Measurements from ENCODE around the gene DHX35.

Gene DHX35

GRCh38 chr20:39048000-39048696 is 86.0 kb downstream of the DHX35 start:
- H3K36me3 ChIP-seq (ENCODE audit: control insufficient read depth, low read depth, low read length), result no peaks in the 10 kb centered on the region
- no peaks in the 10 kb centered on the region for H3K9me3 ChIP-seq (ENCODE audit: control insufficient read depth, low read depth, low read length)
- H3K4me3 ChIP-seq (ENCODE audit: low read length), result no peak overlapping the region
- peaks cover 23% of the 10 kb centered on the region for H3K27me3 ChIP-seq (ENCODE audit: control insufficient read depth, insufficient read depth, low read length)
- H3K27ac ChIP-seq (ENCODE audit: low read length), result no peak overlapping the region
- H3K9ac ChIP-seq (ENCODE audit: low read length), result no peak overlapping the region
- H3K4me1 ChIP-seq (ENCODE audit: control insufficient read depth, low read depth, low read length), result no peaks in the 10 kb centered on the region

- Histone ChIP-seq H3K9me3 (ENCODE audit: control insufficient read depth, low read depth, low read length) (no peaks in the 10 kb centered on the region), H3K36me3 (ENCODE audit: control insufficient read depth, low read depth, low read length) (no peaks in the 10 kb centered on the region), H3K9ac (ENCODE audit: low read length) (no peak overlapping the region), H3K27me3 (ENCODE audit: control insufficient read depth, insufficient read depth, low read length) (peaks cover 23% of the 10 kb centered on the region), H3K27ac (ENCODE audit: low read length) (no peak overlapping the region), H3K4me3 (ENCODE audit: low read length) (no peak overlapping the region), H3K4me1 (ENCODE audit: control insufficient read depth, low read depth, low read length) (no peaks in the 10 kb centered on the region)
Measured at GRCh38 chr20:39049148-39049547, 87.0 kb downstream of the DHX35 start.

- H3K4me1 ChIP-seq (ENCODE audit: control insufficient read depth, low read depth, low read length), result no peaks in the 10 kb centered on the region
- H3K4me3 ChIP-seq (ENCODE audit: low read length), result peak overlapping the region; percentile 58
- peaks cover 23% of the 10 kb centered on the region for H3K27me3 ChIP-seq (ENCODE audit: control insufficient read depth, insufficient read depth, low read length)
- peak overlapping the region; percentile 38 for H3K9ac ChIP-seq (ENCODE audit: low read length)
- H3K36me3 ChIP-seq (ENCODE audit: control insufficient read depth, low read depth, low read length), result no peaks in the 10 kb centered on the region
- no peak overlapping the region for H3K27ac ChIP-seq (ENCODE audit: low read length)
- no peaks in the 10 kb centered on the region for H3K9me3 ChIP-seq (ENCODE audit: control insufficient read depth, low read depth, low read length)
Measured at GRCh38 chr20:39049684-39050554, 87.8 kb downstream of the DHX35 start.

- Histone ChIP-seq H3K4me3 (ENCODE audit: low read length) (peak overlapping the region; percentile 58), H3K9me3 (ENCODE audit: control insufficient read depth, low read depth, low read length) (no peaks in the 10 kb centered on the region), H3K36me3 (ENCODE audit: control insufficient read depth, low read depth, low read length) (no peaks in the 10 kb centered on the region), H3K27me3 (ENCODE audit: control insufficient read depth, insufficient read depth, low read length) (peaks cover 23% of the 10 kb centered on the region), H3K27ac (ENCODE audit: low read length) (no peak overlapping the region), H3K9ac (ENCODE audit: low read length) (no peak overlapping the region), H3K4me1 (ENCODE audit: control insufficient read depth, low read depth, low read length) (no peaks in the 10 kb centered on the region)
Measured at GRCh38 chr20:39050555-39050902, 88.4 kb downstream of the DHX35 start.

GRCh38 chr20:39052676-39053075 is 90.5 kb downstream of the DHX35 start:
- Histone ChIP-seq H3K36me3 (ENCODE audit: control insufficient read depth, low read depth, low read length) (no peaks in the 10 kb centered on the region), H3K9ac (ENCODE audit: low read length) (no peak overlapping the region), H3K4me3 (ENCODE audit: low read length) (no peak overlapping the region), H3K27me3 (ENCODE audit: control insufficient read depth, insufficient read depth, low read length) (peaks cover 23% of the 10 kb centered on the region), H3K4me1 (ENCODE audit: control insufficient read depth, low read depth, low read length) (no peaks in the 10 kb centered on the region), H3K9me3 (ENCODE audit: control insufficient read depth, low read depth, low read length) (no peaks in the 10 kb centered on the region), H3K27ac (ENCODE audit: low read length) (no peak overlapping the region)

- H3K36me3 ChIP-seq (ENCODE audit: control insufficient read depth, low read depth, low read length), result no peaks in the 10 kb centered on the region
- H3K27ac ChIP-seq (ENCODE audit: low read length), result no peak overlapping the region
- H3K27me3 ChIP-seq (ENCODE audit: control insufficient read depth, insufficient read depth, low read length), result no peaks in the 10 kb centered on the region
- no peak overlapping the region for H3K4me3 ChIP-seq (ENCODE audit: low read length)
- no peaks in the 10 kb centered on the region for H3K9me3 ChIP-seq (ENCODE audit: control insufficient read depth, low read depth, low read length)
- H3K9ac ChIP-seq (ENCODE audit: low read length), result no peak overlapping the region
- no peaks in the 10 kb centered on the region for H3K4me1 ChIP-seq (ENCODE audit: control insufficient read depth, low read depth, low read length)
Measured at GRCh38 chr20:39057143-39057542, 95.0 kb downstream of the DHX35 start.

GRCh38 chr20:39057911-39058310 is 95.8 kb downstream of the DHX35 start:
- H3K4me3 ChIP-seq (ENCODE audit: low read length), result no peak overlapping the region
- H3K36me3 ChIP-seq (ENCODE audit: control insufficient read depth, low read depth, low read length), result no peaks in the 10 kb centered on the region
- H3K9ac ChIP-seq (ENCODE audit: low read length), result no peak overlapping the region
- H3K9me3 ChIP-seq (ENCODE audit: control insufficient read depth, low read depth, low read length), result no peaks in the 10 kb centered on the region
- no peaks in the 10 kb centered on the region for H3K4me1 ChIP-seq (ENCODE audit: control insufficient read depth, low read depth, low read length)
- no peak overlapping the region for H3K27ac ChIP-seq (ENCODE audit: low read length)
- H3K27me3 ChIP-seq (ENCODE audit: control insufficient read depth, insufficient read depth, low read length), result no peaks in the 10 kb centered on the region

GRCh38 chr20:39059036-39059435 is 96.9 kb downstream of the DHX35 start:
- no peaks in the 10 kb centered on the region for H3K9me3 ChIP-seq (ENCODE audit: control insufficient read depth, low read depth, low read length)
- no peak overlapping the region for H3K9ac ChIP-seq (ENCODE audit: low read length)
- no peak overlapping the region for H3K4me3 ChIP-seq (ENCODE audit: low read length)
- H3K36me3 ChIP-seq (ENCODE audit: control insufficient read depth, low read depth, low read length), result no peaks in the 10 kb centered on the region
- no peaks in the 10 kb centered on the region for H3K4me1 ChIP-seq (ENCODE audit: control insufficient read depth, low read depth, low read length)
- no peaks in the 10 kb centered on the region for H3K27me3 ChIP-seq (ENCODE audit: control insufficient read depth, insufficient read depth, low read length)
- H3K27ac ChIP-seq (ENCODE audit: low read length), result no peak overlapping the region

GRCh38 chr20:39066471-39067242 is 104.5 kb downstream of the DHX35 start:
- Histone ChIP-seq H3K27me3 (ENCODE audit: control insufficient read depth, insufficient read depth, low read length) (no peaks in the 10 kb centered on the region), H3K27ac (ENCODE audit: low read length) (no peak overlapping the region), H3K4me3 (ENCODE audit: low read length) (no peak overlapping the region), H3K36me3 (ENCODE audit: control insufficient read depth, low read depth, low read length) (no peaks in the 10 kb centered on the region), H3K9me3 (ENCODE audit: control insufficient read depth, low read depth, low read length) (no peaks in the 10 kb centered on the region), H3K9ac (ENCODE audit: low read length) (no peak overlapping the region), H3K4me1 (ENCODE audit: control insufficient read depth, low read depth, low read length) (no peaks in the 10 kb centered on the region)

- H3K9me3 ChIP-seq (ENCODE audit: control insufficient read depth, low read depth, low read length), result no peaks in the 10 kb centered on the region
- no peaks in the 10 kb centered on the region for H3K4me1 ChIP-seq (ENCODE audit: control insufficient read depth, low read depth, low read length)
- H3K27ac ChIP-seq (ENCODE audit: low read length), result no peak overlapping the region
- no peak overlapping the region for H3K9ac ChIP-seq (ENCODE audit: low read length)
- no peaks in the 10 kb centered on the region for H3K36me3 ChIP-seq (ENCODE audit: control insufficient read depth, low read depth, low read length)
- H3K27me3 ChIP-seq (ENCODE audit: control insufficient read depth, insufficient read depth, low read length), result no peaks in the 10 kb centered on the region
- H3K4me3 ChIP-seq (ENCODE audit: low read length), result no peak overlapping the region
Measured at GRCh38 chr20:39067526-39068216, 105.5 kb downstream of the DHX35 start.

GRCh38 chr20:39069976-39070375 is 107.8 kb downstream of the DHX35 start:
- H3K27ac ChIP-seq (ENCODE audit: low read length), result no peak overlapping the region
- no peaks in the 10 kb centered on the region for H3K36me3 ChIP-seq (ENCODE audit: control insufficient read depth, low read depth, low read length)
- no peaks in the 10 kb centered on the region for H3K4me1 ChIP-seq (ENCODE audit: control insufficient read depth, low read depth, low read length)
- no peak overlapping the region for H3K4me3 ChIP-seq (ENCODE audit: low read length)
- H3K9me3 ChIP-seq (ENCODE audit: control insufficient read depth, low read depth, low read length), result no peaks in the 10 kb centered on the region
- no peak overlapping the region for H3K9ac ChIP-seq (ENCODE audit: low read length)
- H3K27me3 ChIP-seq (ENCODE audit: control insufficient read depth, insufficient read depth, low read length), result no peaks in the 10 kb centered on the region

Measured in iPS-18a (cell line).